ENCODE measurements around the gene SGCD. TPM values are rescaled to one million over a fixed set of nuclear protein-coding genes. Genes with fewer than 3 reads are reported as not detected.

Gene SGCD
- total and polyA plus RNA-seq, 8 donors: 0.58 to 55.8 (median 2.8) TPM

DNA sequence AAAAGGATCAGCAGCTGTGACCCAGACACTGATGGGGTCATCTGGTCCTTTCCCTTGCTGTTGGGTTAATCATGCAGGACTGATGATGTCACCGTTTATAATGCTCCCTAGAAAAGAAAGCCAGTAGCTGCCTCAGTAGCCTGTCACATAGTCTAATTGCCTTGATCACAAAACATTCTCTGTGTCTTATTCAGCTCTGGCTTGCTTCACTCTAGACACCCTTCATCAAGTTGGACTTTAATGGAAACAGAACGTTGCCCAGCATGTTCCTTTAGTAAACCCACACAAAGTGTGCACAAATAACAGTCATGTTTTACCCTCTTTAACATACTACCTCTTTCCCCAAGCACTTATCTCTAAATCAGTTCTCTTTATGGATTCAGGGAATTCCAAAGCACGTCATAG, 170.8 kb downstream of the SGCD start:
- Histone ChIP-seq H3K27me3 (no peaks in the 10 kb centered on the region), H3K9me3 (no peaks in the 10 kb centered on the region), H3K4me3 (no peak overlapping the region), H3K27ac (no peak overlapping the region), H3K36me3 (no peaks in the 10 kb centered on the region), H3K4me1 (peaks cover 0 to 7% (median 0%) of the 10 kb centered on the region in 4 donors)
- no peak for TF ChIP-seq POLR2A (IDR thresholded peaks at IDR 0.05)
- peak in 1 of 3 donors; percentile 30 for TF ChIP-seq POLR2AphosphoS5 (IDR thresholded peaks at IDR 0.05)
- TF ChIP-seq EP300 (IDR thresholded peaks at IDR 0.05): no peak
- TF ChIP-seq, protein P1, sequence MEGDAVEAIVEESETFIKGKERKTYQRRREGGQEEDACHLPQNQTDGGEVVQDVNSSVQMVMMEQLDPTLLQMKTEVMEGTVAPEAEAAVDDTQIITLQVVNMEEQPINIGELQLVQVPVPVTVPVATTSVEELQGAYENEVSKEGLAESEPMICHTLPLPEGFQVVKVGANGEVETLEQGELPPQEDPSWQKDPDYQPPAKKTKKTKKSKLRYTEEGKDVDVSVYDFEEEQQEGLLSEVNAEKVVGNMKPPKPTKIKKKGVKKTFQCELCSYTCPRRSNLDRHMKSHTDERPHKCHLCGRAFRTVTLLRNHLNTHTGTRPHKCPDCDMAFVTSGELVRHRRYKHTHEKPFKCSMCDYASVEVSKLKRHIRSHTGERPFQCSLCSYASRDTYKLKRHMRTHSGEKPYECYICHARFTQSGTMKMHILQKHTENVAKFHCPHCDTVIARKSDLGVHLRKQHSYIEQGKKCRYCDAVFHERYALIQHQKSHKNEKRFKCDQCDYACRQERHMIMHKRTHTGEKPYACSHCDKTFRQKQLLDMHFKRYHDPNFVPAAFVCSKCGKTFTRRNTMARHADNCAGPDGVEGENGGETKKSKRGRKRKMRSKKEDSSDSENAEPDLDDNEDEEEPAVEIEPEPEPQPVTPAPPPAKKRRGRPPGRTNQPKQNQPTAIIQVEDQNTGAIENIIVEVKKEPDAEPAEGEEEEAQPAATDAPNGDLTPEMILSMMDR (IDR thresholded peaks at IDR 0.05): no peak
- WGBS, 5 donors: 31 to 53% (median 43%) methylated on average over 3 of the region's 3 CpGs
- intact Hi-C loops (cut with DNase I; ENCODE audit: low total_unique reads): no loop called here
- DNase-seq: peak in 1 of 2 donors; percentile 63

DNA sequence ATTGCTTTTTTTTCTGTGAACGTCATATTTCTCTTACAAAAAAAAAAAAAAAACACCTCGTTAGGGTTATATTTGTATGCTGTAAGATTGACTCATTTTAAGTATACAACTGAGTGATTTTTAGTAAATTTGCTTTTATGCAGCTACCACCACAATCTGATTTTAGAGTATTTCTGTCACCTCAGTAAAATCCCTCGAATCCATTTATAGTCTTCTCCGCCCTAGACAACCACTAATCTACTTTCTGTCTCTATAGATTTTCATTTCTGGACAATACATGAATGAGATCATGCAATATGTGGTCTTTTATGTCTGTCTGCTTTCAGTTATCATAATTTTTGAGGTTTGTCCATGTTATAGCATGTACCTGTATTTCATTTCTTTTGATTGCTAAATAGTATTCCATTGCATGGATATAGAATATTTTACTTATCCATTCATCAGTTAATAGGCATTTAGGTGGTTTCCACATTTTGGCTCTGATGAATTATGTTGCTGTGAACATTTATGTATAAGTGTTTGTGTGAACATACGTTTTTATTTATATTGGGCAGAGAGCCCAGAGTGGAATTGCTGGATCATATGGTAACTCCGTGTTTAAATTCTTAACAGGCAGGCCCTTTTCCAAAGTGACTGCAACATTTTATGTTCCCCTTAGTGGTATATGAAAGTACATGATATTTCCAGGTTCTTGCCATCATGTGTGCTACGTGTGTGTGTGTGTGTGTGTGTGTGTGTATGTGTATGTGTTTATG, 171.4 kb downstream of the SGCD start:
- no peak overlapping the region for H3K27ac ChIP-seq

DNA sequence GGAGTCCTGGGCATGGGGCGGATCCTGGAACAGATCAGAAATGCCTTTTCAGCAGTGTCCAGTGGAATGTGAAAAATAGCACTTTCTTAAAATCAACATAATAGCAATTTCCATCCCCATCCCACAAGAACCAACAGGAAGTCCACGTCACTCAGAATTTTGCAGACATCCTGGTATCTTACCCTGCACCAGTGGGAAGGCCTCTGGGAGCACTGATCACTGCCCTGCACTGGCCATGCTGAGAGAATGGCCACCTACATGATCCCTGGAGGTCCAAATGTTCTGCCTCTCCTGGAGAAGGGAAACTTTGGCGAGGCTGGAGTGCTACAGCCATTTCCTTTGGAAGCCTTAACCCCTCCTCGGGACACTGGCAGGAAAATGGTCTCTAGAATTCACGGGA, 173.8 kb downstream of the SGCD start:
- H3K27ac ChIP-seq: no peak overlapping the region
- H3K27me3 ChIP-seq: no peaks in the 10 kb centered on the region
- no peak for DNase-seq
- no peak overlapping the region for H3K4me3 ChIP-seq
- intact Hi-C loops (cut with DNase I; ENCODE audit: low total_unique reads): no loop called here
- TF ChIP-seq, protein P1 (IDR thresholded peaks at IDR 0.05): no peak
- TF ChIP-seq POLR2A (IDR thresholded peaks at IDR 0.05) (no peak), EP300 (IDR thresholded peaks at IDR 0.05) (no peak), POLR2AphosphoS5 (IDR thresholded peaks at IDR 0.05) (no peak)
- H3K36me3 ChIP-seq: no peaks in the 10 kb centered on the region
- no peaks in the 10 kb centered on the region for H3K9me3 ChIP-seq
- 65 to 78% (median 77%) methylated on average over 5 of the region's 5 CpGs for WGBS, 5 donors
- peaks cover 0 to 7% (median 0%) of the 10 kb centered on the region in 4 donors for H3K4me1 ChIP-seq

More for the DNA sequence above, 171.4 kb downstream of the SGCD start:
- peak in 1 of 2 donors; percentile 34 for DNase-seq
- no peaks in the 10 kb centered on the region for H3K9me3 ChIP-seq
- H3K4me1 ChIP-seq: peaks cover 0 to 7% (median 0%) of the 10 kb centered on the region in 4 donors
- no peak for TF ChIP-seq POLR2AphosphoS5 (IDR thresholded peaks at IDR 0.05)
- TF ChIP-seq, protein P1 (IDR thresholded peaks at IDR 0.05): no peak
- no peak for TF ChIP-seq POLR2A (IDR thresholded peaks at IDR 0.05)
- no peak for TF ChIP-seq EP300 (IDR thresholded peaks at IDR 0.05)
- intact Hi-C loops (cut with DNase I; ENCODE audit: low total_unique reads): no loop called here
- H3K4me3 ChIP-seq: no peak overlapping the region
- 59 to 73% (median 67%) methylated on average over 7 of the region's 7 CpGs for WGBS, 5 donors
- H3K36me3 ChIP-seq: no peaks in the 10 kb centered on the region
- H3K27me3 ChIP-seq: no peaks in the 10 kb centered on the region

DNA sequence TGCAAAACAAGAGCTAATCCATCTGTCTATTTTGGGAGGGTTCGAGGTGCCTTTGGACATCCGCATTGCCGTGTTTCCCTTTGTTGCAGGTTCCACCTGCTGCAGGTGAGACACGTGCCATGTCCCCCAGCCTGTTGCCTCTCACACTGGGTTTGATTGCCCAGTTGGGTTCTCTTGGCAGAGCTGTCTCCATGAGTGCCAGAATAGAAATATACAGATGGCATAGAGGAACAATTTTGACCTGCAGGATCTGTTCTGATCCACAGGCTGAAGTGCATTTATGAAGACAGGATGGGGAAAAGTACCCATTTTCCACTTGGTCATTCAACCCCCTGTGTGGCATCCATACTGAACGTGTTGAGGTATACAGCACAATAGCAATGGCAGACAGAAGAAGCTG, 178.1 kb downstream of the SGCD start:
- no peaks in the 10 kb centered on the region for H3K27me3 ChIP-seq
- no peak for DNase-seq
- H3K4me3 ChIP-seq: no peak overlapping the region
- intact Hi-C loops (cut with DNase I; ENCODE audit: low total_unique reads): no loop called here
- WGBS, 5 donors: 67 to 85% (median 72%) methylated on average over 5 of the region's 5 CpGs
- no peak overlapping the region for H3K27ac ChIP-seq
- no peaks in the 10 kb centered on the region for H3K4me1 ChIP-seq
- no peaks in the 10 kb centered on the region for H3K36me3 ChIP-seq
- no peaks in the 10 kb centered on the region for H3K9me3 ChIP-seq
- TF ChIP-seq POLR2A (IDR thresholded peaks at IDR 0.05) (no peak), POLR2AphosphoS5 (IDR thresholded peaks at IDR 0.05) (no peak), EP300 (IDR thresholded peaks at IDR 0.05) (no peak)
- TF ChIP-seq, protein P1 (IDR thresholded peaks at IDR 0.05): no peak

Measured in stomach (tissue), 9 donors.